ENCODE measurements around the gene EVI5. TPM values are rescaled to one million over a fixed set of nuclear protein-coding genes. Genes with fewer than 3 reads are reported as not detected.
"Not testable (repeated sequence)": the region's sequence is repeated elsewhere in the genome, so short reads cannot be mapped to it uniquely, and the experiment has no call there.

Gene EVI5
- total RNA-seq, 1 donor from 2014 or later: 3.5 TPM

DNA sequence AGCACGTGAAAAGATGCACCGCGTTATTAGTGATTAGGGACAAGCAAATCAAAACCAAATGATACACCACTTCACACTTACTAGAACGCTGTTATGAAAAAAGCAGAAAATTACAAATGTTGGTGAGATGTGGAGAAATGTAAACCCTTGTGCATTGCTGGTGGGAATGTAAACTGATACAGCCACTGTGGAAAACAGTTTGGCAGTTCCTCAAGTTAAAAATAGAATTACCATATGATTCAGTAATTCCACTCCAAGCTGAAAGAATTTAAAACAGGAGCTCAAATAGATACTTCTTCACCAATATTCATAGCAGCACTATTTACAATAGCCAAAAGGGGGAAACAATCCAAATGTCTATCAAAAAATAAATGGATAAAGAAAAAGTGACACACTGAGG, 10.3 kb upstream of the EVI5 start:
- intact Hi-C loops (cut with micrococcal nuclease): no loop called here

DNA sequence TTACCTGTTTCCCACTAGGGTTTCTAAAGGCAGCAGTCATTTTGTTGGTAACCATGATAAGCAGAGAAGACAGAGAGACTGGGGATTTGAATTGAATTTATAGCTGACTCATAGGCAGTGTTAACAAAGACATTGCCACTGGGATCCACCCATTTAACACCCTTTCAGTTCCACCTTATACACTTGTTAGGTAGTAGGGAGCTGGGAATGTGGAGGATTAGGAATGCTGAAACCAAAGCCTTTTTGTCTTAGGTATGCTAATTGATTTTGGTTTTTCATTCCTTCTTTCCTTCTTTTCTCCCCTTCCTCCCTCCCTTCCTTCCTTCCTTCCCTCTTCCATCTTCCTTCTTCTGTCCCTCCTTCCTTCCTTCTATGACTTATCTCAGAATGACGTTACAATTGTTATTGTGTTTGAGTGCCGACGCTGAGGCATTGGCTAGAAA, 7.5 kb upstream of the EVI5 start:
- intact Hi-C loops (cut with micrococcal nuclease): no loop called here

DNA sequence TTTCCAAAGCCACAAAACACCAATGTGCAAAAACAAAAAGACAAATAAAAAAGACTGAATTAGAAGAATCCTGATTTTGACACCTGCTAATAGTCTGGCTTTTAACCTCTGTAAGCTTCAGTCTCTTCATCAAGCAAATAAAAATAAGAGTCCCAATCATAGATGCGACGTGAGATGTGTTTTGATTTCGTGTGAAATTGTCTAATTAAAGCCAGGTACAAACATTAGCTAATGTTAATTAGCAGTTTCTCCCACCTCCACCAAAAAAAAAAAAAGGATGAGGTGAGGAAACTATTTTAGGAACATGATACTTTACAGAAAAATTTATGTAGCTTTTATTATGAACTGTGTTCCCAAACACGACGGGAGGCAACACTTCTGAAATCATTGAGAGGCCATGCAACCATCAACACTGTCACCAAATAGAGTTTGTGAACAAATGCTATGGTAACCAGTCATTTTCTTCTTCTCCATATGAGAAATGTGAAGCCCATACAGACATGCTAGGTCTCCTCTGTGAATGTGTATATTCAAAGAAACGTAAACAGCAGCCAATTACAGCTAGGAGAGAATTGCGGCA, 6.7 kb upstream of the EVI5 start:
- intact Hi-C loops (cut with micrococcal nuclease): no loop called here

DNA sequence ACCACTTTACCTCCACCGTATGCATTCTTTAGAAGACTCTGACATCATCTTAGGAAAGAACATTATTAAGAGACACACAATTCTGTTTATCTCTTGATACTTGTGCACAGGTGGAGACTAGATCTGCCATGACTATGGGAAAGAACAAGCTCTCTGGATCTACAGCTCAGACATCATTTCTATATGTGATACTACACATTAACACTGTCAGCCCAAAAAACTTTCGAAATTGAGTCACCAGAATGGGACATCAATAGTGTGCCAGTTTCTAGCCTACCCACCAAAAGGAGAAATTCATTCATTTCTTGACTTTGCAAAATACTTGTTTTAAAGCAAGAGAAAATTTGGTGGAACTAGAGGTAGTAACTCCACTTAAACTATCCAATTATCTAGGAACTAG, 6.0 kb upstream of the EVI5 start:
- intact Hi-C loops (cut with micrococcal nuclease): no loop called here

DNA sequence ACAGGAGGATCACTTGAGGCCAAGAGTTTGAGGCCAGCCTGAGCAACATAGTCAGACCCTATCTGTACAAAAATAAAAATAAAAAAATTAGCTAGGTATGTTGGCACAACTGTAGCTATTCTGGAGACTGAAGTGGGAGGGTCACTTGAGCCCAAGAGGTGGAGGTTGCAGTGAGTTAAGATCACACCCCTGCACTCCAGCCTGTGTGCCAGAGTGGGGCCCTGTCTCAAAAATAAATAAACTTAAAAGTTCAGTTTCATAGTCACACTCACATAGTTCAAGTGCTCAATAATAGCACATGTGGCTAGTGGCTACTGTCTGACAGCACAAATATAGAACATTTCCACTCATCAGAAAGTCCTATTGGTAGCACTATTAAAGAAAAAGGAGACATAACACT, 5.2 kb upstream of the EVI5 start:
- intact Hi-C loops (cut with micrococcal nuclease): no loop called here

DNA sequence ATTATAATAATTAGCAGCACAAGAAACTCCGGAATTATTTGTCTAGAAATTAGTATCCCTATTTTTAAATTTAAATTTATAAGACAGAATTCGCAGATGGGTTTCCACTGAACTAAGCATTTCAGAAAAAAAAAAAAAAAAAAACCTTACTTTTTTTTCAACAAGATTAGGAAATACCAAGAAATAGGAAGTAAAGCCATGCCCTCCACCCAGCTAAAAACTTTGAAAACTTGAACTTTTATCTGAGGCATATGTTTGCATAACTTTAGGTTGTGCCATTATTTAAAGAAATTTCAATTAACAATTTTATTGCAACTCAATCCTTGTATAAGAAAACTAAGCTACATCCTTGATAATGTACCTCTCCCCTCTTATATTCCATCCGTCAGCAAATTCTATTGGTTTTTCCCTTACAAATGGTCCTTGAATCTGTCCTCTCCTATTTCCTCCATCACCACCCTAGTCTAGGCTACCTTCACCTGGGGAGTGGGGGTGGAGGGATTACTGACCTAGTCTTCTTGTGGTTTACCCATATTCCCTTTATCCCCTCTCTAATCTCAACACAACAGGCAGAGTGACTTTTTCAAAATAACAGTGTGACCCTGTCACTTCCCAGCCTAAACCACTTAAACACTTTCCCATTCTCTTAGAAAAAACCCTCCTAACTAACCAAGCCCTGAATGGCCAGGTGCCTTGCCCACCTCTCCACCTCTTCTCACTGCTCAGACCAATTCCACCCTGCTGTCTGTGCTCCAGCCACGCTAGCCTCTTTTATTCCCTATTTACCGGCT, 1.4 kb upstream of the EVI5 start:
- intact Hi-C loops (cut with micrococcal nuclease): no loop called here

DNA sequence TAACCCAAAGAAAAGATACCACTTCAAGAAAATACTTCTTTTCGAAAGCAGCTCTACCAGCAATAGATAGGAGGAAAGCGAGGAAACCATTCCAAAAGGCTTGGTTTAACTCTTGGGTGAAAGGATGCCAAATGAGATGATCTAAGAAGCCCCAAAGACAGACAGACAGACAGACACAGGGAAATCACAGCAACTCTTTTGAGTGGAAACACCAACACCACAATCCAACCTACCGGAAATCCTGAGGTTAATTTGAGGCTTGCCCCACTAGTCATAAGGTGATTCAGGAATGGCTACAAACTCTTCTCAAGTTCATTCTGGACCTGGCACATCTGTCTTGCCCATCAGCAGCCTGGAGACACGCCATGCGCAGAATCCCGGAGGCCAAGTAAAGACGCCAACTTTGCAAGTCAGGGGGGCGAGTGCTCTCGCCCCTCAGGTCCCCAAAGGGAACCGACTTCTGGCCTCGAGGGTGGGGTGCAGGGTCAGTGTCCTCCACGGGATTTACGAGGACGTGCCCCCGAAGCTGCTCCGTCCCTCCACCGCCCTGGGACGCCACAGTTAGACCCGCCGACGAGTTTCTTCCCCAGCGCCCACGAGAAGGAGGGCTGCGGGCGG, 778 bp downstream of the EVI5 start:
- intact Hi-C loops (cut with micrococcal nuclease): no loop called here

DNA sequence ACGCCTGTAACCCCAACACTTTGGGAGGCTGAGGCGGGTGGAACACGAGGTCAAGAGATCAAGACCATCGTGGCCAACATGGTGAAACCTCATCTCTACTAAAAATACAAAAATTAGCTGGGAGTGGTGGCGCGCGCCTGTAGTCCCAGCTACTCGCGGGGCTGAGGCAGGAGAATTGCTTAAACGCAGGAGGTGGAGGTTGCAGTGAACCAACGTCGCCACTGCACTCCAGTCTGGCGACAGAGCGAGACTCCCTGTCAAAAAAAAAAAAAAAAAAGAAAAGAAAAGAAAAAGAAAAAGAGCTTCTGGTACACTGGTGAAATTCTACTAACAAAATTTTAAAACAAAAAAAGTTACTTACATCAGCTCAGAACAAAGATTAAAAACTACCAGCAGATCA, 1.4 kb downstream of the EVI5 start:
- intact Hi-C loops (cut with micrococcal nuclease): not testable (repeated sequence)

DNA sequence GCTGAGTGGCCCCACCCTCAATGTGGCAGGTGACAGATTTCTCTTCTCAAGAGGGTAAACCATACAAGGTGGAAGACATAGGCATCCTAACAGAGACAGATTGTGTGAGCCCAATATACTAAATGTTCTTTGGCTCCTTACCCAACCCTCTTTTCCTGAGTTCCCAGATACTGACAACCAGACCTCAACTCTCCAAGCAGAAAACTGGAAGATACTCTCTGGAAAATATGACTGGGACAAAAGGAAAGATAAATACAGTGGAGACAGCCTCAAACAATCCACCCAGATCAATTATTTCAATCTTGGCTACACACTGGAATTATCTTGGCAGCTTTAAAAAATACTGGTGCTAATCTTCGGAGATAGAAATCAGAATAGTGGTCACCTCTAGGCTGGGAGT, 6.5 kb downstream of the EVI5 start:
- intact Hi-C loops (cut with micrococcal nuclease): no loop called here

DNA sequence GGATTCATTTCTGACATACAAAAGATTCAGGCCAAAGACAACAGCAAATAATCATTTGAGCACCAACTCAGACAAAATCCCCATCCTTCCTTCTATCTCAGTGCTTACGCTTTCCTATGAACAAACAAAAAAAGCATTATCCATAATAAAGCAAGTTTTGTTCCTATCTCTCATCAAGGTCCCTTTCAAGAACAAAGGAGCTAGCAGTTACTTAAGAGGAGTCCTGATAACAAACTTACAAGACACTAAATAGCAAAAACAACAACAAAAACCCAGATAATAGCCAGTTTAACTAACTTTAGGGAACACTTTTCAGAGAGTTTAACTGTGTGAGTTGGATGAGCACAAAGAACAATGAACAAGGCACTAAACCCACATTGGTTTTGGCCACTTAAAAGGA, 10.5 kb downstream of the EVI5 start:
- intact Hi-C loops (cut with micrococcal nuclease): no loop called here

DNA sequence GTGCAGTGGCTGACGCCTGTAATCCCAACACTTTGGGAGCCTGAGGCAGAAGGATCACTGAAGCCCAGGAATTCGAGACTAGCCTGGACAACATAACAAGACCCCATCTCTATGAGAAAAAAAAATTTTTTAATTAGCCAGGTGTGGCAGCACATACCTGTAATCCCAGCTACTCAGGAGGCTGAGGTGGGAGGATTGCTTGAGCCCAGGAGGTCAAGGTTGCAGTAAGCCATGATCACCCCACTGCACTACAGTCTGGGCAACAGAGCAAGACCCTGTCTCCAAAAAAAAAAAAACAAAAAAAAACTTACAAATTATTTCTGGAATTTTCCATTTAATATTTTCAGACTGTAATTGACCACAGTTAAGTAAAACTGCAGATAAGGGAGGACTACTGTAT, 11.2 kb downstream of the EVI5 start:
- intact Hi-C loops (cut with micrococcal nuclease): not testable (repeated sequence)

DNA sequence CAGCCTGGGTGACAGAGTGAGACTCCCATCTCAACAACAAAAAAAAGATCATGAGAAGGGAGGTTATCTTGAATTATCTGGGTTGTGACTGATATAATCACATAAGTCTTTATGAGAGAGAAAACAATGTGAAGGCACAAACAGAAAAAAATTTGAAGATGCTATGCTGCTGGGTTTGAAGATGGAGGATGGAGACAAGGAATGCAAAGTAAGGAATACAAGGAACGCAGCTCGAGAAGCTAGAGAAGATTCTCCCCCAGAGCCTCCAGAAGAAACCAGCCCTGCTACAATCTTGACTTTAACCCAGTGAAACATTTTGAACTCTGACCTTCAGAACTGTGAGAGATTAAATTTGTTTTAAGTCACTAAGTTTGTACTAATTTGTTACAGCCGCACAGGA, 15.1 kb downstream of the EVI5 start:
- intact Hi-C loops (cut with micrococcal nuclease): no loop called here

DNA sequence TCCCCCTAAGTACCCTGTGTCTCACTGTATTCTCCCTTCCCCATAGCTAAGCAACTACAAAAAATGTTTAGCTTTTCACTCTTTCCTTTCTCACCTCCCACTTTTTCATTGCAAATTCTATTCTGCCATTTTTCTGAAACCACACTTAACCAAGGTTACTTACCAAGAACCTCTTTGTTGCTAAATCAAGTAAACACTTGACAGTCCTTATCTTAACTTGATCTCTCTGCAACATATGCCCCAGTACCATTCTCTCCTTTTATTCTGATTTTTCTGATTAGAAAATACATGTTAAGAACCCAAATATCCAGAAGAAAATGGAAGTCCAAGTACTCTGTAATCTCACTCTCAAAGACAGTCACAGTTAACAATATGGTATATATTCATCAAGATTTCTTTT, 16.0 kb downstream of the EVI5 start:
- intact Hi-C loops (cut with micrococcal nuclease): no loop called here

DNA sequence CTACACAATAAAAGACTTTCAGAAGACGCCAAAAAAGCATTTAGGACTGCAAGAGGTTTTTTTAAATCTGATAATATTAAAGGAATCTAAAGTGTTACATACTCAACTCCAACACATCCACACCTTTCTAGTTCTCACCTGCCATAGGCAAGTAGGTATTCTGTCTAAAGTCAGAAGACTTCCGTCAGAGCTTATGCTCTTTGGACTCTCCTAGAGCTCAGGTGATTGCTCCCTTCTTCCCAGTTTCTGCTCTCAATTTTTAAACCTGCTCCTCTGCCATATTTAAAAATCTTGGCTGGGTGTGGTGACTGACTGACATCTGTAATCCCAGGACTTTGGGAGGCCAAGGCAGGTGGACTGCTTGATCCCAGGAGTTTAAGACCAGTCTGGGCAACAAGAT, 16.6 kb downstream of the EVI5 start:
- intact Hi-C loops (cut with micrococcal nuclease): no loop called here

DNA sequence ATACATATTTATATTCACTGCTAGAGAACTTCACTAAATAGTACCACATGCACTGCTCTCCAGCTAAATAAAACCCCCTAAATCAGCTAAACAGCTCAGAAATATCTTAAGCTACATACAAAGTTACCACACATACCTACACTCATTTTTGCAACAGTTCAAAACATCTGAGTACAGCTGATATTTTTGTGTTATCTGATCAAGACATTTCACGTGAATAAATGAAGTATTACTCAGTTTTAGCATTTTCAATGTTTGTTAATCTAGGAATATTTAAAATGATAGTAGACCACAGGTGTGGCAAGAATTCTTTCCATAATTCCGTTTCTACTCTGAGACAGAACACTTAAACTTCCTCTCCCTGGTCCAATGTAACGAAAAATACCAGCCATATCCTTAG, 20.8 kb downstream of the EVI5 start:
- intact Hi-C loops (cut with micrococcal nuclease): no loop called here

DNA sequence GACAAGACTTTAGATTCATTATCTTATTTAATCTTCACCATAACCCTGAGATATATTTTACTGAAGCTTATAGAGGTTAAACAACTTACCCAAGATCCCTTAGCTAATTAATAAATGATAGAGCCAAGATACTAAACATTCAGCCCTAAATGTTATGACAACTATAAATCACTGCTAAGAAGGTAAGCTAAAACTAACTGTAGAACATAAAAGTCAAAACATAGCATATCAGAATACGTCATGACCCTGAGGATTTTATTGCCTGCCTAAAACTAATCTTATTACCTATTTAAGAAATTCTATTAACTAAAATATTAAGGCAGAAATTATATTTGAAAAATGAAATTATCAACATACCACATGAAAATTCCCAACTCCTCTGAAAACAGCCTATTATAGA, 22.6 kb downstream of the EVI5 start:
- intact Hi-C loops (cut with micrococcal nuclease): no loop called here

DNA sequence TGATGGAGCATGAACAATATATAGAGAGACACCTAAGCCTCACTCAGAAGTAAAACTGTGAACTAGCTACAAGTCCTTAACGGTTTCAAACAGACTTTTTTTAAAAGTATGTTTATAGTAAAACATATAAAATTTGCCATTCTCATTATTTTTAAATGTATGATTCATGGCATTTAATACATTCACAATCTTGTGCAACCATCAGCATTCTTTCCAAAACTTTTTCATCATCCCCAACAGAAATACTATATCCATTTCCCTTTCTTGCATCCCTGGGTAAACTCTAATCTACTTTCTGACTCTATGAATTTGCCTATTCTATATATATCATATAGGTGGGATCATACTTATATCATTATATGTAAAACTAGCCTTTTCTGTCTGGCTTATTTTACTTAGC, 25.5 kb downstream of the EVI5 start:
- intact Hi-C loops (cut with micrococcal nuclease): no loop called here

DNA sequence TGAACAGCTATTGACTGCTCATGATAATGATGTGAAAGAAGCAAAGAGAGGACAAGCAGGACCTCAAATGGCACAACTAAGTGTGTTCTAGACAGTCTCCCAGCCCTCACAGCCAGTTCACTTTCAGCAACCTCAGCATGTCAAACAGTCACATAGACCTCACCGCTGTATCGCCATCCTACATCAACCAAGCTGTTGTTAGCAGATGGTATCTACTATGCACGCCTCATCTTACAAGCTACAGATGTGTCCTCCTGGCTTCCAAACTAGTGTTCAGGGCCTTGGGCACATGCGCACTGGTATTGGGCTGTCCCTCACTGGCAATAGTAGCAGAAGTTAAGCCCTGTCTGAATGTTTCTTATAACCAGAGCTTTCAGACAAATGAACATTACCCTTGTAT, 28.4 kb downstream of the EVI5 start:
- intact Hi-C loops (cut with micrococcal nuclease): no loop called here

DNA sequence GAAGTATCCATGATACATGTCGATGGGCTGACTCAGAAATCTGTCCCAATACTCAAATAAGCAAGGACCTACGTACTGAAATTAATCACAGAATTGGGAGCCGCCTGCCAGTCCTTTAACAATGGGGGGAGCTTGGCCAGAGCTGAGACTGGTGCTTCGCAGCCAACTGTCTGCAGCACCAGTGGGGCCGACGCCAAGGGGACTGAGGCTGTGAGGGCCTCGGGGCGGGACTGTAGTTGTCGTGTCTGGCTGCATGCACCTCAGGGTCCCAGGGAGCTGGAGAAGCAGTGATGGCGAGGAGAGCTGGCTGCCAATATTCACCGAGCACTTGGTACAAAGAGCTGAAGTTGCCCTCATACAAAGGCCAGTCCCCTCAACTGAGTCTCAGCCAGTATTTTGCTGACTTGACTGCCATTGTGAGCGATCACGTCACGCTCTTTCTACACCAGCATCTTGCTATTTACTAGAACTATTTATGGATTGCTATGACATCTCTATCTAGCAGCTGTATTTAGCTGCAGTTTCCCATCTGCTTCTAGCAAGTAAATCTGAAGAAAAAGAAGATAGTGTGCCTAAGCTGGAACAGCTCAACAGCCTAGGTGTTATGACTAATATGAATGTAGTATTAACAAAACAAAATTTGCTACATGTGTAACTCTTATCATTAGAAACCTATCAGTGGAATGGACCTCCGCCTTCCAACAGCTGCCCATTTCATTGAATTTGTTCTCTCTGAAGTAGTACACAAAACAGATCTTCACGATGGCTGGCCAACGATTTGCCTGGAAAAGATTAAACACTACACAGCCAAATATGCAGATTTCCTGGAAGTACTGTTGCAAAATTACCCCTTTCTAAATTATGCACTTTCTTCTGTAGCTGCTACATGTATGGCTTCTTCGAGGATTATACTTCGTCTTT, 29.1 kb downstream of the EVI5 start:
- intact Hi-C loops (cut with micrococcal nuclease): no loop called here

DNA sequence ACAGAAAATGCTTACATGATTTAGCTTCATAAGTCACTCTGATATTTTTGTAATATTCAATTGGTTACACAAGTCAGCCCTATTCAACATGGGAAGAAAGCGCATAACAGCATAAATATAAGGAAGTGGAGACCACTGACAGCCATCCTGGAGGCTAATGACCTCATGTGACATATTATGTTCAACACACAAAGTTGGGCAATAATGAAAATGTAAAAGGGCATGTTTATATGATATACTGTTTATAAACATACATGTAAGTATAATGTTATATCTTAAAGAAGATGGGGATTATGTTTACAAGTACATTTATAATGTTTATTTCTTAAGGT, 30.2 kb downstream of the EVI5 start:
- intact Hi-C loops (cut with micrococcal nuclease): no loop called here

DNA sequence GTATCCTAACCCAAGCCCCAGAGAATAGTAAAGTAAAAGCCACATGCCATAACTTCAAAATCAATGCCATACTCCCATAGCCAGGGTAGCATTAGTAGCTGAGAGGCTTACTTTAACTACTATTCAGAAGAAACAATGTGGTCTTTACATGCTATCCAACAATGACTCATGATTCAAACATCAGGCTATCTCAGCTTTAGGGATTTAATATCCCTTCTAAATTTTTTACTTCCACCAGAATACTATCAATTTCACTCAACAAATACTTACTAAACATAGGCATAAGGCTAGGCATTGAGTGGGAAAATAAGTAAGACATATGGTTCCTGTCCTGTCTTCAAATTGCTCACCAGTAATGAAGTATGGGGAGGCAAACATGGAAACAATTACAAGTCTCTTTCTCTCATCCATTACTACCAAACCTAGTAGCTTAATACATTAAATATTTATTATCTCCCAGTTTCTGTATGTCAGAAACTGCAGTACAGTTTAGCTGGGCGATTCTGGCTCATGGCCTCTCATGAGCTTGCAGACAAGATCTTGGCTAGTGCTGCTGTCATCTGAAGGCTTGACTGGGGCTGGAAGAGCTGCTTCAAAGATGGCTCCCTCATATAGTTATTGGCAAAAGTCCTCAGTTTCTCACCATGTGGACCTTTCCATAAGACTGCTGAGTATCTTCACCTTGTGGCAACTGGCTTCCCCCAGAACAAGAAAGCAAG, 30.7 kb downstream of the EVI5 start:
- intact Hi-C loops (cut with micrococcal nuclease): no loop called here

Data from T-helper 2 cell treated with Interferon-gamma antibody and Interleukin-4, amounts not matched to agents 100 ng/mL and 5 ng/mL, for 36 hours (primary cell).